ENCODE results near the gene SMARCD1. TPM values are rescaled to one million over a fixed set of nuclear protein-coding genes. Genes with fewer than 3 reads are reported as not detected.

The SMARCD1 gene
- total and polyA plus RNA-seq, 9 of the 15 experiments (the other 6 are each of a cell fraction or from before 2014, with no cell fraction given) = 0.86 to 91.7 (median 48.0) TPM

DNA sequence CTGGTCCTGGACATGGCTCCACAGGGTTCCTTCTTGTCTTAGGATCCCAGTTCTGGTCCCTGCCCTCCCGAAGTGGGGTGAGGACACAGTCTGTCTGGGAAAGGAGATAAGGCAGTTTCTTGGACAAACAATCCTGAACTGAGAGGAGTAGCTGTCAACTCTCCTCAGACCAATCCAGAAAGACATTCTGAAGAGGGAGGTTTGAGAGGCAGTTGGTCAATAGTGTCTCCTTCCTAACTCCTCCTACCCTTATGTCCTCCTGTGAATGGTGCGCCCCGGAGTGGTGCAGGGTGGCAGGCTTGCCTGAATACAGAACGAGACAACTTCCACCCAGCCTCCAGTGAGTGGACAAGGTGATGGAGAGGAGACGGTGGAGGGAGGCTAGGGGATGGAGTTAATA is 43.2 kb upstream of the SMARCD1 start (continued):
- TF ChIP-seq, protein P1, sequence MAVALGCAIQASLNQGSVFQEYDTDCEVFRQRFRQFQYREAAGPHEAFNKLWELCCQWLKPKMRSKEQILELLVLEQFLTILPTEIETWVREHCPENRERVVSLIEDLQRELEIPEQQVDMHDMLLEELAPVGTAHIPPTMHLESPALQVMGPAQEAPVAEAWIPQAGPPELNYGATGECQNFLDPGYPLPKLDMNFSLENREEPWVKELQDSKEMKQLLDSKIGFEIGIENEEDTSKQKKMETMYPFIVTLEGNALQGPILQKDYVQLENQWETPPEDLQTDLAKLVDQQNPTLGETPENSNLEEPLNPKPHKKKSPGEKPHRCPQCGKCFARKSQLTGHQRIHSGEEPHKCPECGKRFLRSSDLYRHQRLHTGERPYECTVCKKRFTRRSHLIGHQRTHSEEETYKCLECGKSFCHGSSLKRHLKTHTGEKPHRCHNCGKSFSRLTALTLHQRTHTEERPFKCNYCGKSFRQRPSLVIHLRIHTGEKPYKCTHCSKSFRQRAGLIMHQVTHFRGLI (CRISPR knock-in tag; IDR thresholded peaks at IDR 0.05) = no peak
- TF ChIP-seq, protein P2, sequence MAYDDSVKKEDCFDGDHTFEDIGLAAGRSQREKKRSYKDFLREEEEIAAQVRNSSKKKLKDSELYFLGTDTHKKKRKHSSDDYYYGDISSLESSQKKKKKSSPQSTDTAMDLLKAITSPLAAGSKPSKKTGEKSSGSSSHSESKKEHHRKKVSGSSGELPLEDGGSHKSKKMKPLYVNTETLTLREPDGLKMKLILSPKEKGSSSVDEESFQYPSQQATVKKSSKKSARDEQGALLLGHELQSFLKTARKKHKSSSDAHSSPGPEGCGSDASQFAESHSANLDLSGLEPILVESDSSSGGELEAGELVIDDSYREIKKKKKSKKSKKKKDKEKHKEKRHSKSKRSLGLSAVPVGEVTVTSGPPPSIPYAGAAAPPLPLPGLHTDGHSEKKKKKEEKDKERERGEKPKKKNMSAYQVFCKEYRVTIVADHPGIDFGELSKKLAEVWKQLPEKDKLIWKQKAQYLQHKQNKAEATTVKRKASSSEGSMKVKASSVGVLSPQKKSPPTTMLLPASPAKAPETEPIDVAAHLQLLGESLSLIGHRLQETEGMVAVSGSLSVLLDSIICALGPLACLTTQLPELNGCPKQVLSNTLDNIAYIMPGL (CRISPR knock-in tag; IDR thresholded peaks at IDR 0.05) = no peak
- no peak for TF ChIP-seq SRSF7 (optimal IDR thresholded peaks at IDR 0.05; ENCODE audit: low read depth, low read length)
- TF ChIP-seq, protein P3, sequence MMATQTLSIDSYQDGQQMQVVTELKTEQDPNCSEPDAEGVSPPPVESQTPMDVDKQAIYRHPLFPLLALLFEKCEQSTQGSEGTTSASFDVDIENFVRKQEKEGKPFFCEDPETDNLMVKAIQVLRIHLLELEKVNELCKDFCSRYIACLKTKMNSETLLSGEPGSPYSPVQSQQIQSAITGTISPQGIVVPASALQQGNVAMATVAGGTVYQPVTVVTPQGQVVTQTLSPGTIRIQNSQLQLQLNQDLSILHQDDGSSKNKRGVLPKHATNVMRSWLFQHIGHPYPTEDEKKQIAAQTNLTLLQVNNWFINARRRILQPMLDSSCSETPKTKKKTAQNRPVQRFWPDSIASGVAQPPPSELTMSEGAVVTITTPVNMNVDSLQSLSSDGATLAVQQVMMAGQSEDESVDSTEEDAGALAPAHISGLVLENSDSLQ (IDR thresholded peaks at IDR 0.05) = peak; percentile 88
- TF ChIP-seq MEF2A (IDR thresholded peaks at IDR 0.05; ENCODE audit: control insufficient read depth, low read depth, low read length) = no peak
- no peak for TF ChIP-seq TAF7 (tag; IDR thresholded peaks at IDR 0.05)
- TF ChIP-seq, protein P4, sequence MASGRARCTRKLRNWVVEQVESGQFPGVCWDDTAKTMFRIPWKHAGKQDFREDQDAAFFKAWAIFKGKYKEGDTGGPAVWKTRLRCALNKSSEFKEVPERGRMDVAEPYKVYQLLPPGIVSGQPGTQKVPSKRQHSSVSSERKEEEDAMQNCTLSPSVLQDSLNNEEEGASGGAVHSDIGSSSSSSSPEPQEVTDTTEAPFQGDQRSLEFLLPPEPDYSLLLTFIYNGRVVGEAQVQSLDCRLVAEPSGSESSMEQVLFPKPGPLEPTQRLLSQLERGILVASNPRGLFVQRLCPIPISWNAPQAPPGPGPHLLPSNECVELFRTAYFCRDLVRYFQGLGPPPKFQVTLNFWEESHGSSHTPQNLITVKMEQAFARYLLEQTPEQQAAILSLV (tag; IDR thresholded peaks at IDR 0.05) = no peak
- TF ChIP-seq ZNF57 (CRISPR knock-in tag; IDR thresholded peaks at IDR 0.05) = no peak
- TF ChIP-seq CAMTA2 (CRISPR knock-in tag; conservative IDR thresholded peaks at IDR 0.05) = no peak
- TF ChIP-seq TAF15 (IDR thresholded peaks at IDR 0.05; ENCODE audit: low read depth, low read length) = no peak
- TF ChIP-seq CCNT2 (IDR thresholded peaks at IDR 0.05; ENCODE audit: borderline replicate concordance, extremely low read depth, insufficient read length, low read depth, low read length) = no peak
- TF ChIP-seq SIX5 (IDR thresholded peaks at IDR 0.05; ENCODE audit: borderline replicate concordance in 1 of 2, insufficient read depth in 1 of 2, low read depth in 1 of 2, low read length in 2 of 2) = no peak
- TF ChIP-seq ARID1B (IDR thresholded peaks at IDR 0.05) = peak; percentile 91
- TF ChIP-seq FOXK2 (conservative IDR thresholded peaks at IDR 0.05 in 1 of 2, IDR thresholded peaks at IDR 0.05 in 1 of 2; ENCODE audit: low read depth in 2 of 2) = 0 out of 4 replicates have a peak, but pooled peaks of 1 of the 2 experiments have one; percentile 43
- no peak for TF ChIP-seq CHD4 (IDR thresholded peaks at IDR 0.05; ENCODE audit: insufficient read depth, insufficient replicate concordance, low read depth, low read length, poor library complexity, severe bottlenecking)
- TF ChIP-seq, protein P5, sequence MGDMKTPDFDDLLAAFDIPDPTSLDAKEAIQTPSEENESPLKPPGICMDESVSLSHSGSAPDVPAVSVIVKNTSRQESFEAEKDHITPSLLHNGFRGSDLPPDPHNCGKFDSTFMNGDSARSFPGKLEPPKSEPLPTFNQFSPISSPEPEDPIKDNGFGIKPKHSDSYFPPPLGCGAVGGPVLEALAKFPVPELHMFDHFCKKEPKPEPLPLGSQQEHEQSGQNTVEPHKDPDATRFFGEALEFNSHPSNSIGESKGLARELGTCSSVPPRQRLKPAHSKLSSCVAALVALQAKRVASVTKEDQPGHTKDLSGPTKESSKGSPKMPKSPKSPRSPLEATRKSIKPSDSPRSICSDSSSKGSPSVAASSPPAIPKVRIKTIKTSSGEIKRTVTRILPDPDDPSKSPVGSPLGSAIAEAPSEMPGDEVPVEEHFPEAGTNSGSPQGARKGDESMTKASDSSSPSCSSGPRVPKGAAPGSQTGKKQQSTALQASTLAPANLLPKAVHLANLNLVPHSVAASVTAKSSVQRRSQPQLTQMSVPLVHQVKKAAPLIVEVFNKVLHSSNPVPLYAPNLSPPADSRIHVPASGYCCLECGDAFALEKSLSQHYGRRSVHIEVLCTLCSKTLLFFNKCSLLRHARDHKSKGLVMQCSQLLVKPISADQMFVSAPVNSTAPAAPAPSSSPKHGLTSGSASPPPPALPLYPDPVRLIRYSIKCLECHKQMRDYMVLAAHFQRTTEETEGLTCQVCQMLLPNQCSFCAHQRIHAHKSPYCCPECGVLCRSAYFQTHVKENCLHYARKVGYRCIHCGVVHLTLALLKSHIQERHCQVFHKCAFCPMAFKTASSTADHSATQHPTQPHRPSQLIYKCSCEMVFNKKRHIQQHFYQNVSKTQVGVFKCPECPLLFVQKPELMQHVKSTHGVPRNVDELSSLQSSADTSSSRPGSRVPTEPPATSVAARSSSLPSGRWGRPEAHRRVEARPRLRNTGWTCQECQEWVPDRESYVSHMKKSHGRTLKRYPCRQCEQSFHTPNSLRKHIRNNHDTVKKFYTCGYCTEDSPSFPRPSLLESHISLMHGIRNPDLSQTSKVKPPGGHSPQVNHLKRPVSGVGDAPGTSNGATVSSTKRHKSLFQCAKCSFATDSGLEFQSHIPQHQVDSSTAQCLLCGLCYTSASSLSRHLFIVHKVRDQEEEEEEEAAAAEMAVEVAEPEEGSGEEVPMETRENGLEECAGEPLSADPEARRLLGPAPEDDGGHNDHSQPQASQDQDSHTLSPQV (IDR thresholded peaks at IDR 0.05) = no peak

All from K562 (cell line).